Measurements from ENCODE around the gene ECI2. TPM values are rescaled to one million over a fixed set of nuclear protein-coding genes. Genes with fewer than 3 reads are reported as not detected.

The ECI2 gene
- total and polyA plus RNA-seq, 2 of the 13 experiments (the other 11 are each of a cell fraction or from before 2014, with no cell fraction given): 78.5 to 228 TPM

- 0 out of 2 replicates have a peak, but pooled peaks have one; percentile 18 for TF ChIP-seq ARID3A (IDR thresholded peaks at IDR 0.05; ENCODE audit: low read depth, low read length)
- TF ChIP-seq SOX6 (IDR thresholded peaks at IDR 0.05): no peak
- no peak for TF ChIP-seq SOX6 (CRISPR knock-in tag; IDR thresholded peaks at IDR 0.05)
- TF ChIP-seq ZUFSP (CRISPR knock-in tag; IDR thresholded peaks at IDR 0.05; ENCODE audit: borderline replicate concordance): no peak
- no peak for TF ChIP-seq ZNF569 (CRISPR knock-in tag; IDR thresholded peaks at IDR 0.05; ENCODE audit: borderline replicate concordance)
- TF ChIP-seq ZFP1 (CRISPR knock-in tag; IDR thresholded peaks at IDR 0.05): no peak; the same call in 1 of the 2 replicates
- TF ChIP-seq BCLAF1 (IDR thresholded peaks at IDR 0.05): no peak
- TF ChIP-seq PAWR (CRISPR knock-in tag; IDR thresholded peaks at IDR 0.05; ENCODE audit: borderline replicate concordance): no peak
- no peak for TF ChIP-seq MATR3 (CRISPR knock-in tag; IDR thresholded peaks at IDR 0.05)
- TF ChIP-seq ZNF3 (CRISPR knock-in tag; IDR thresholded peaks at IDR 0.05): no peak
- TF ChIP-seq ZNF770 (CRISPR knock-in tag; IDR thresholded peaks at IDR 0.05): no peak
- TF ChIP-seq PPARG (CRISPR knock-in tag; conservative IDR thresholded peaks at IDR 0.05): peak; percentile 58; the same call in 1 of the 2 replicates
- TF ChIP-seq NR2F2 (IDR thresholded peaks at IDR 0.05; ENCODE audit: borderline replicate concordance, low read depth): no peak
- TF ChIP-seq, protein P1, sequence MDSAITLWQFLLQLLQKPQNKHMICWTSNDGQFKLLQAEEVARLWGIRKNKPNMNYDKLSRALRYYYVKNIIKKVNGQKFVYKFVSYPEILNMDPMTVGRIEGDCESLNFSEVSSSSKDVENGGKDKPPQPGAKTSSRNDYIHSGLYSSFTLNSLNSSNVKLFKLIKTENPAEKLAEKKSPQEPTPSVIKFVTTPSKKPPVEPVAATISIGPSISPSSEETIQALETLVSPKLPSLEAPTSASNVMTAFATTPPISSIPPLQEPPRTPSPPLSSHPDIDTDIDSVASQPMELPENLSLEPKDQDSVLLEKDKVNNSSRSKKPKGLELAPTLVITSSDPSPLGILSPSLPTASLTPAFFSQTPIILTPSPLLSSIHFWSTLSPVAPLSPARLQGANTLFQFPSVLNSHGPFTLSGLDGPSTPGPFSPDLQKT (CRISPR knock-in tag; IDR thresholded peaks at IDR 0.05; ENCODE audit: borderline replicate concordance): no peak
- 0 out of 2 replicates have a peak, but pooled peaks have one; percentile 13 for TF ChIP-seq ZFX (CRISPR knock-in tag; IDR thresholded peaks at IDR 0.05; ENCODE audit: low read depth)
- TF ChIP-seq, protein P2, sequence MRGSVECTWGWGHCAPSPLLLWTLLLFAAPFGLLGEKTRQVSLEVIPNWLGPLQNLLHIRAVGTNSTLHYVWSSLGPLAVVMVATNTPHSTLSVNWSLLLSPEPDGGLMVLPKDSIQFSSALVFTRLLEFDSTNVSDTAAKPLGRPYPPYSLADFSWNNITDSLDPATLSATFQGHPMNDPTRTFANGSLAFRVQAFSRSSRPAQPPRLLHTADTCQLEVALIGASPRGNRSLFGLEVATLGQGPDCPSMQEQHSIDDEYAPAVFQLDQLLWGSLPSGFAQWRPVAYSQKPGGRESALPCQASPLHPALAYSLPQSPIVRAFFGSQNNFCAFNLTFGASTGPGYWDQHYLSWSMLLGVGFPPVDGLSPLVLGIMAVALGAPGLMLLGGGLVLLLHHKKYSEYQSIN (CRISPR knock-in tag; IDR thresholded peaks at IDR 0.05; ENCODE audit: borderline replicate concordance): no peak
- no peak for TF ChIP-seq ZNF362 (CRISPR knock-in tag; IDR thresholded peaks at IDR 0.05; ENCODE audit: borderline replicate concordance)
These were observed 20.6 kb upstream of the ECI2 start (continued) for GRCh38 chr6:4155848-4156466.

Measured in HepG2 (cell line).